Transverse colon (tissue), 4 donors: ENCODE results near the gene CLIC5. TPM values are rescaled to one million over a fixed set of nuclear protein-coding genes. Genes with fewer than 3 reads are reported as not detected.

Experiments used
- DNase-seq: peaks from one replicate; pipeline ENCODE4 v3.0.0-alpha.2; 2019
- H3K27ac ChIP-seq, 4 donors: fragments of 200-600 bp; sonication (generic); 2 replicates each; pipeline ENCODE4 v1.5.1; 2016 to 2018; ENCODE audit warnings: inconsistent platforms in 4 of 4
- H3K27me3 ChIP-seq: fragments of 200-600 bp; sonication (generic); 2 replicates; pipeline ENCODE4 v1.5.1; 2017; ENCODE audit warnings: inconsistent platforms
- H3K36me3 ChIP-seq, 4 donors: fragments of 200-600 bp; sonication (generic); 2 replicates each; pipeline ENCODE4 v1.5.1; 2017 to 2019; ENCODE audit warnings: inconsistent platforms in 4 of 4
- H3K4me1 ChIP-seq, 4 donors: fragments of 200-600 bp; sonication (generic); 2 replicates each; pipeline ENCODE4 v1.5.1; 2017 to 2020; ENCODE audit warnings: inconsistent platforms in 4 of 4
- H3K4me3 ChIP-seq, 4 donors: fragments of 200-600 bp; sonication (generic); 1 replicate in 1 of 4; 2 replicates in 3 of 4; pipeline versions ENCODE4 v1.5.1 to v1.6.1; 2017 to 2019; ENCODE audit warnings: inconsistent platforms in 4 of 4
- H3K9me3 ChIP-seq, 2 donors: fragments of 200-600 bp; sonication (generic); 2 replicates each; pipeline ENCODE4 v1.5.1; 2017 to 2019; ENCODE audit warnings: inconsistent platforms in 2 of 2
- CTCF ChIP-seq, 5 experiments: fragments of 200-600 bp in 3 of 5; fragments of 450-650 bp in 2 of 5; sonication (generic) in 3 of 5; IDR thresholded peaks; 1 replicate in 2 of 5; 2 replicates in 3 of 5; pipeline ENCODE4 v1.5.1; 2016 to 2017; ENCODE audit warnings: antibody characterized with exemption in 5 of 5, inconsistent platforms in 3 of 5, mild to moderate bottlenecking in 2 of 5, moderate library complexity in 1 of 5
- EP300 ChIP-seq: sonication (generic); formaldehyde crosslinking; IDR thresholded peaks from one replicate; pipeline ENCODE4 v1.6.1; 2017; ENCODE audit warnings: antibody characterized with exemption, low read depth
- POLR2A ChIP-seq: fragments of 450-650 bp; IDR thresholded peaks from one replicate; pipeline ENCODE4 v1.6.1; 2016; ENCODE audit warnings: antibody characterized with exemption, mild to moderate bottlenecking, moderate library complexity
- POLR2AphosphoS5 ChIP-seq, 3 donors: sonication (generic); formaldehyde crosslinking; IDR thresholded peaks; one replicate each; pipeline ENCODE4 v1.6.1; 2016; ENCODE audit warnings: antibody characterized with exemption in 3 of 3
- WGBS, 2 donors: methylation state at CpG; one replicate each; pipeline ENCODE4 v1.1.5; 2018; ENCODE audit warnings: low coverage in 1 of 2; 5-methylcytosine and 5-hydroxymethylcytosine counted together
- in situ Hi-C, 4 donors: fragments of 200-750 bp; cut with MboI; loops; one replicate each; pipeline versions ENCODE4 v1.15.0 to v1.15.1; 2017; ENCODE audit warnings: low sequenced_read_pairs in 3 of 4, low pct_ligation_motif_present in 1 of 4, low pct_unique_long_range_greater_than_20kb in 1 of 4
- intact Hi-C: fragments of 100-400 bp; cut with DNase I; formaldehyde crosslinking; loops from one replicate; pipeline ENCODE4 v1.15.1; 2023; ENCODE audit warnings: low total_unique reads
- total RNA-seq, 4 donors: library from RNA; depleted of rRNA; stranded (reverse); fragments of >200 nt; gene quantifications; one replicate each; pipeline ENCODE4 v1.1.0, GENCODE V29; 2016

Gene CLIC5
- total RNA-seq, 4 donors from 2014 or later = 5.0 to 222 (median 149) TPM

GRCh38 chr6:45902984-45903383, 112.7 kb downstream of the CLIC5 start:
- peaks cover 0 to 3% (median 0%) of the 10 kb centered on the region in 4 donors for H3K36me3 ChIP-seq
- DNase-seq = no peak
- H3K27ac ChIP-seq = no peak overlapping the region
- no peak overlapping the region for H3K4me3 ChIP-seq
- intact Hi-C loops = no loop called here
- no peaks in the 10 kb centered on the region for H3K4me1 ChIP-seq
- no peaks in the 10 kb centered on the region for H3K27me3 ChIP-seq
- in situ Hi-C loops = loop anchor here (25.0 kb wide), 3 partner anchors 1241 to 1416 kb away; no protein-coding TSS in a partner anchor
- H3K9me3 ChIP-seq = no peaks in the 10 kb centered on the region
- TF ChIP-seq POLR2A (no peak), CTCF (IDR thresholded peaks at IDR 0.05) (no peak), POLR2AphosphoS5 (IDR thresholded peaks at IDR 0.05) (no peak), EP300 (no peak)
- WGBS, 2 donors = 73 to 92% methylated on average over 3 to 15 of the region's 15 CpGs

- Histone ChIP-seq H3K4me3 (no peak overlapping the region), H3K4me1 (no peaks in the 10 kb centered on the region), H3K9me3 (no peaks in the 10 kb centered on the region), H3K27ac (no peak overlapping the region), H3K36me3 (peaks cover 0 to 3% (median 0%) of the 10 kb centered on the region in 4 donors), H3K27me3 (no peaks in the 10 kb centered on the region)
- TF ChIP-seq CTCF (IDR thresholded peaks at IDR 0.05) (no peak), EP300 (no peak), POLR2A (no peak), POLR2AphosphoS5 (IDR thresholded peaks at IDR 0.05) (no peak)
- in situ Hi-C loops (loop anchor here (25.0 kb wide), 3 partner anchors 1240 to 1415 kb away; no protein-coding TSS in a partner anchor), intact Hi-C loops (no loop called here)
- DNase-seq = no peak
- WGBS, 2 donors = 80 to 92% methylated on average over 1 to 7 of the region's 7 CpGs
These were observed 113.7 kb downstream of the CLIC5 start for GRCh38 chr6:45901767-45902650.

GRCh38 chr6:45900808-45901752, 114.6 kb downstream of the CLIC5 start:
- no peak for TF ChIP-seq POLR2AphosphoS5 (IDR thresholded peaks at IDR 0.05)
- TF ChIP-seq CTCF (IDR thresholded peaks at IDR 0.05) = no peak
- TF ChIP-seq EP300 = no peak
- TF ChIP-seq POLR2A = no peak
- no peak for DNase-seq
- intact Hi-C loops (no loop called here), in situ Hi-C loops (loop anchor here (25.0 kb wide), 3 partner anchors 1239 to 1414 kb away; no protein-coding TSS in a partner anchor)
- Histone ChIP-seq H3K27ac (no peak overlapping the region), H3K27me3 (no peaks in the 10 kb centered on the region), H3K4me3 (no peak overlapping the region), H3K9me3 (no peaks in the 10 kb centered on the region), H3K36me3 (peaks cover 0 to 3% (median 0%) of the 10 kb centered on the region in 4 donors), H3K4me1 (no peaks in the 10 kb centered on the region)
- 78 to 88% methylated on average over 3 to 9 of the region's 9 CpGs for WGBS, 2 donors

GRCh38 chr6:45899683-45899946, 116.0 kb downstream of the CLIC5 start:
- Histone ChIP-seq H3K4me3 (no peak overlapping the region), H3K4me1 (no peaks in the 10 kb centered on the region), H3K27me3 (no peaks in the 10 kb centered on the region), H3K9me3 (no peaks in the 10 kb centered on the region), H3K36me3 (peaks cover 0 to 3% (median 0%) of the 10 kb centered on the region in 4 donors), H3K27ac (no peak overlapping the region)
- DNase-seq = no peak
- intact Hi-C loops (no loop called here), in situ Hi-C loops (no loop called here)
- TF ChIP-seq POLR2A (no peak), POLR2AphosphoS5 (IDR thresholded peaks at IDR 0.05) (no peak), CTCF (IDR thresholded peaks at IDR 0.05) (no peak), EP300 (no peak)
- 94 to 99% methylated on average over 3 to 4 of the region's 4 CpGs for WGBS, 2 donors
